GM12878 (cell line): ENCODE data around the gene NCR2. TPM values are rescaled to one million over a fixed set of nuclear protein-coding genes. Genes with fewer than 3 reads are reported as not detected.
A peak's percentile ranks its signal among the peaks of the same experiment; 100 is the strongest.

Source experiments
- ATAC-seq: fragments of 200-7000 bp; cut with Tn5 transposase; 3 replicates; pipeline ENCODE4 v1.9.1; 2020; ENCODE audit warnings: mild to moderate bottlenecking, moderate library complexity
- BruUV-seq: library from RNA; stranded (reverse); fragments of 400-500 nt; replicated peaks from 2 replicates; lab custom pipeline; 2021; lab: Mats Ljungman, UMichigan
- CTCF ChIA-PET: fragments of 300-600 bp; sonication (Branson Sonifier 250); formaldehyde crosslinking; extraction: SDS; loops from one replicate; lab custom pipeline; 2021; ENCODE audit warnings: inconsistent platforms; lab: Yijun Ruan, JAX
- POLR2A ChIA-PET: fragments of 350-600 bp; formaldehyde crosslinking; extraction: SDS; loops from one replicate; lab custom pipeline; 2021; ENCODE audit warnings: inconsistent platforms; lab: Charles Lee
- RAD21 ChIA-PET: fragments of 300-600 bp; sonication (Branson Sonifier 250); formaldehyde crosslinking; loops from one replicate; lab custom pipeline; 2023; ENCODE audit warnings: antibody characterized with exemption; ENCODE audit not compliant: unreplicated experiment; lab: Charles Lee
- SMC1A ChIA-PET: fragments of 300-600 bp; sonication (Branson Sonifier 250); formaldehyde crosslinking; loops from one replicate; lab custom pipeline; 2023; ENCODE audit not compliant: unreplicated experiment, uncharacterized antibody; lab: Charles Lee
- DNase-seq: peaks from one replicate; pipeline ENCODE4 v3.0.0-alpha.2; 2011; ENCODE audit warnings: low read depth, low spot score
- FAIRE-seq: peaks from 3 replicates; lab custom pipeline; 2011; peaks lifted over from hg19 to GRCh38; lab: Jason Lieb, UNC
- H2AFZ ChIP-seq: 2 replicates; pipeline ENCODE4 v1.6.0; 2011; ENCODE audit warnings: low read depth, low read length, control low read depth; ENCODE audit not compliant: control insufficient read depth
- H3K27ac ChIP-seq: 2 replicates; pipeline ENCODE4 v1.5.1; 2011; ENCODE audit warnings: control low read depth; ENCODE audit not compliant: control insufficient read depth, insufficient read depth
- H3K27me3 ChIP-seq, 2 experiments: replicated peaks in 1 of 2; 2 replicates each; pipeline versions ENCODE4 v1.6.0 to v1.6.1; 2011; ENCODE audit warnings: low read length in 1 of 2; ENCODE audit not compliant: control insufficient read depth in 2 of 2, insufficient read depth in 2 of 2
- H3K36me3 ChIP-seq, 2 experiments: 2 replicates each; pipeline ENCODE4 v1.5.1; 2011; ENCODE audit warnings: low read length in 1 of 2; ENCODE audit not compliant: control insufficient read depth in 2 of 2, insufficient read depth in 2 of 2
- H3K4me1 ChIP-seq: 2 replicates; pipeline ENCODE4 v1.6.1; 2011; ENCODE audit warnings: mild to moderate bottlenecking, low read length, moderate library complexity, mixed read lengths; ENCODE audit not compliant: control insufficient read depth, insufficient read depth
- H3K4me2 ChIP-seq: 2 replicates; pipeline ENCODE4 v1.6.0; 2011; ENCODE audit warnings: control low read depth; ENCODE audit not compliant: control insufficient read depth, insufficient read depth
- H3K4me3 ChIP-seq: fragments of 200-600 bp; sonication (generic); 2 replicates; pipeline ENCODE4 v1.5.1; 2016
- H3K79me2 ChIP-seq: 2 replicates; pipeline ENCODE4 v1.6.0; 2011; ENCODE audit warnings: low read length; ENCODE audit not compliant: control insufficient read depth, insufficient read depth
- H3K9ac ChIP-seq: 2 replicates; pipeline ENCODE4 v1.8.0; 2011; ENCODE audit warnings: low read length, control low read depth, mixed read lengths; ENCODE audit not compliant: control insufficient read depth, insufficient read depth
- H3K9me3 ChIP-seq: replicated peaks from 3 replicates; pipeline ENCODE4 v1.5.1; 2011; ENCODE audit warnings: mild to moderate bottlenecking, low read length; ENCODE audit not compliant: control insufficient read depth, insufficient read depth
- H4K20me1 ChIP-seq: 2 replicates; pipeline ENCODE4 v1.6.0; 2011; ENCODE audit not compliant: control insufficient read depth, insufficient read depth
- CHD4 ChIP-seq: fragments of 200-600 bp; sonication (generic); IDR thresholded peaks from 2 replicates; pipeline ENCODE4 v1.6.1; 2016; ENCODE audit warnings: mild to moderate bottlenecking
- JUND ChIP-seq: IDR thresholded peaks from 2 replicates; pipeline ENCODE4 v1.6.1; 2012; ENCODE audit warnings: low read depth, mild to moderate bottlenecking, low read length, improper control_type of control experiment, moderate library complexity
- KLF5 ChIP-seq: fragments of 450-650 bp; IDR thresholded peaks from 2 replicates; pipeline ENCODE4 v1.6.1; 2014; ENCODE audit warnings: mild to moderate bottlenecking; ENCODE audit not compliant: partially characterized antibody
- MYC ChIP-seq: IDR thresholded peaks from 2 replicates; pipeline ENCODE4 v1.6.1; 2011; ENCODE audit warnings: mild to moderate bottlenecking, low read length, moderate library complexity, inconsistent platforms; ENCODE audit not compliant: insufficient read depth, insufficient replicate concordance, insufficient read length, severe bottlenecking
- NFXL1 ChIP-seq: fragments of 450-650 bp; IDR thresholded peaks from 2 replicates; pipeline ENCODE4 v1.6.1; 2017; ENCODE audit warnings: antibody characterized with exemption, mild to moderate bottlenecking, borderline replicate concordance
- PRDM15 ChIP-seq: fragments of 450-650 bp; formaldehyde crosslinking; IDR thresholded peaks from 2 replicates; pipeline ENCODE4 v1.4.0; 2020; ENCODE audit warnings: mild to moderate bottlenecking, moderate library complexity
- TCF7 ChIP-seq: IDR thresholded peaks from 2 replicates; pipeline ENCODE4 v1.6.1; 2014; ENCODE audit warnings: antibody characterized with exemption, borderline replicate concordance
- YBX1 ChIP-seq: fragments of 450-650 bp; IDR thresholded peaks from 2 replicates; pipeline ENCODE4 v1.6.1; 2016; ENCODE audit warnings: antibody characterized with exemption
- ZBTB4 ChIP-seq: fragments of 450-650 bp; formaldehyde crosslinking; IDR thresholded peaks from 2 replicates; pipeline ENCODE4 v1.4.0; 2022; ENCODE audit warnings: mild to moderate bottlenecking, moderate library complexity
- ZNF592 ChIP-seq: fragments of 450-650 bp; IDR thresholded peaks from 2 replicates; pipeline ENCODE4 v1.6.1; 2017; ENCODE audit warnings: mild to moderate bottlenecking, moderate library complexity
- WGBS: methylation state at CpG from one replicate; pipeline ENCODE4 v1.1.6; 2016; ENCODE audit warnings: low lambda C conversion rate; ENCODE audit not compliant: insufficient replicate concordance, insufficient coverage; ENCODE audit errors: missing lambda C conversion rate; 5-methylcytosine and 5-hydroxymethylcytosine counted together
- in situ Hi-C: fragments of 300-500 bp; cut with MboI; formaldehyde crosslinking; loops from 9 replicates; pipeline ENCODE4 v1.14.3; 2018; ENCODE audit warnings: mixed read lengths
- intact Hi-C: fragments of 100-400 bp; cut with micrococcal nuclease; formaldehyde crosslinking; loops from one replicate; pipeline ENCODE4 v1.14.2; 2022; ENCODE audit not compliant: unreplicated experiment
- polyA plus RNA-seq, 11 experiments: library from polyadenylated mRNA; depleted of rRNA in 4 of 11; unstranded in 6 of 11; stranded (reverse) in 5 of 11; fragments of >200 nt; fragmentation: Nextera tagmentation in 4 of 11; fragmentation: Illumina TruSeq in 1 of 11; extraction: Ambion mirVana in 4 of 11; extraction: Trizol in 1 of 11; gene quantifications; 1 replicate in 1 of 11; 2 replicates in 10 of 11; pipeline versions ENCODE4 v1.2.1 to v1.2.3, GENCODE V29; 2011 to 2016; ENCODE audit warnings: inconsistent platforms in 2 of 11, missing spikeins in 2 of 11, low read depth in 1 of 11
- total RNA-seq, 4 experiments: library from RNA; depleted of rRNA in 3 of 4; stranded (reverse); fragments of >200 nt in 3 of 4; fragmentation: Illumina TruSeq in 1 of 4; extraction: Trizol in 1 of 4; gene quantifications; 2 replicates each; pipeline versions ENCODE4 v1.2.1 to v1.2.3, GENCODE V29; 2013 to 2021

Gene NCR2
- total and polyA plus RNA-seq, 10 of the 15 experiments (the other 5 are each of a cell fraction or from before 2014, with no cell fraction given), result 0.21 to 0.53 TPM; not detected in 8

- ATAC-seq (peak; percentile 22; the same call in 2 of the 3 replicates), DNase-seq (no peak), FAIRE-seq (no peak)
- Histone ChIP-seq H3K79me2 (no peaks in the 10 kb centered on the region), H3K4me1 (0 out of 2 replicates have a peak, but pooled peaks cover 7% of the 10 kb centered on the region), H3K4me3 (no peak overlapping the region), H2AFZ (no peak overlapping the region), H4K20me1 (no peaks in the 10 kb centered on the region), H3K9ac (no peak overlapping the region), H3K27ac (no peak overlapping the region), H3K9me3 (peaks cover 6% of the 10 kb centered on the region), H3K36me3 (no peaks in the 10 kb centered on the region), H3K4me2 (no peak overlapping the region), H3K27me3 (peaks cover 0 to 3% of the 10 kb centered on the region in 2 experiments; a peak in 2 of 4 replicates)
- WGBS, result 35% methylated on average over 7 of the region's 7 CpGs
- ChIA-PET SMC1A (interaction anchor here (3.7 kb wide), 1 partner anchor 9 kb away, joined by 25 read pairs; the partner anchor contains the start of gene NCR2), CTCF (interaction anchor here (2.9 kb wide), 1 partner anchor 24 kb away, joined by 20 read pairs; no protein-coding TSS in a partner anchor), POLR2A (interaction anchor here (3.4 kb wide), 1 partner anchor 9 kb away, joined by 15 read pairs; the partner anchor contains the start of gene NCR2), RAD21 (interaction anchor here (4.4 kb wide), 1 partner anchor 10 kb away, joined by 23 read pairs; no protein-coding TSS in a partner anchor)
- in situ Hi-C loops (no loop called here), intact Hi-C loops (no loop called here)
- BruUV-seq, result no TSS peak
- TF ChIP-seq MYC (no peak), YBX1 (no peak), TCF7 (no peak), ZNF592 (peak; percentile 98), KLF5 (no peak), NFXL1 (no peak), ZBTB4 (CRISPR knock-in tag) (peak; percentile 95), CHD4 (no peak), PRDM15 (CRISPR knock-in tag) (peak; percentile 80), JUND (no peak)
Measured at GRCh38 chr6:41343641-41344187, 8.3 kb downstream of the NCR2 start.
